DMS153 treated with DMSO at 0.1 percent for 48 hours (cell line): ENCODE results near the gene MOB1A.

ENCODE experiments used
- DNase-seq: peaks from one replicate; lab custom pipeline; 2025; ENCODE audit not compliant: unreplicated experiment; lab: John Stamatoyannopoulos, UW

Gene MOB1A

DNA sequence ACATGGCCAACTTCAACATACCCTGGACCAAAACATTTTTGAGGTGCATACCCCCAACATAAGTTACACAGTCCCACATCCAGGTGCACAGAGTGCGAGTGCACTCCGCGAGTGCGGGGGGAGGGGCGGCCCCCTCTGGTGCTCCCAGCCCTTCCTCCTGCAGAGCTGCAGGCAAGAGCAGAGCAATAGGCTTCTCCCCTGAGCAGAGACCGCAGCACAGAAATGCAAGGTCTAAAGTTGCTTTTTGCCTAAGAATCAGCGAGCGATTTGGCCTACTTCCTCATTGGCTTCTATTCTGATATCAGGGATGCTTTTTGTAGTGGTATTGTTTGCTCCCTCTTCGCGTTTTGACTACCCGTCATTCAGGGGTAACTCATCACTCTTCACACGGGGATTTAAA is 71.6 kb downstream of the MOB1A start:
- DNase-seq, result no peak

- DNase-seq, result no peak
Measured at GRCh38 chr2:74105413-74105812, 73.3 kb downstream of the MOB1A start.

- DNase-seq, result no peak
Measured at GRCh38 chr2:74104839-74105238, 73.8 kb downstream of the MOB1A start.

- DNase-seq, result no peak
Measured at GRCh38 chr2:74103763-74104162, 74.9 kb downstream of the MOB1A start.
